Thyroid gland (tissue), 4 donors: Measurements from ENCODE around the gene MAD1L1.

Experiments
- CTCF ChIP-seq, 6 experiments: fragments of 200-600 bp in 3 of 6; fragments of 450-650 bp in 3 of 6; sonication (generic) in 3 of 6; IDR thresholded peaks; one replicate each; pipeline ENCODE4 v1.5.1; 2016 to 2019; ENCODE audit warnings: antibody characterized with exemption in 6 of 6, mild to moderate bottlenecking in 2 of 6, inconsistent platforms in 1 of 6, moderate library complexity in 1 of 6
- POLR2A ChIP-seq, 2 donors: fragments of 450-650 bp; IDR thresholded peaks; one replicate each; pipeline ENCODE4 v1.6.1; 2017; ENCODE audit warnings: antibody characterized with exemption in 2 of 2, mild to moderate bottlenecking in 2 of 2, moderate library complexity in 1 of 2

DNA sequence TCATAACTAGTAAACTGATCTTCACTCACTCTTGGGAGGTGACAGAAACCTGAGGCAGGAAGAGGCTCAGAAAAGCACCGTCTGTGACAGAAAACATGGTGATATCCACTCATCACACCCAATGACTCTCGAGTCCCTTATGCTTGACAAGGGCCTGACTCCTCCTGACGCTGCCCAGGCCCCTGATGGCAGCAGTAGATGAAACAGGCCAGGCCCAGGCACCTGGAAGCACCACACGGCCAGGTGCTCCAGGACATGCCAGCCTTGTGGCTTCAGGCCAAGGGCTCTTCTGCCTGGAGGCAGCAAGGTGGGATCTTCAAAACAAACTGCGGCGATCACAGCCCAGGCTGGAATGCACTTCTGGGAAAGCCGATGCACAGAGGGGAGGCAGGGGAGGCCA is 89.3 kb downstream of the MAD1L1 start:
- TF ChIP-seq CTCF (IDR thresholded peaks at IDR 0.05) = no peak
- no peak for TF ChIP-seq POLR2A (IDR thresholded peaks at IDR 0.05)
